22Rv1 (cell line): ENCODE measurements around the gene CCDC97.
"Not testable (repeated sequence)": the region's sequence is repeated elsewhere in the genome, so short reads cannot be mapped to it uniquely, and the experiment has no call there.

Experiments
- H3K27ac ChIP-seq: fragments of 450-650 bp; 2 replicates; pipeline ENCODE4 v1.5.1; 2017
- CTCF ChIP-seq: fragments of 450-650 bp; IDR thresholded peaks from 2 replicates; pipeline ENCODE4 v1.5.1; 2017; ENCODE audit warnings: mild to moderate bottlenecking
- ZFX ChIP-seq: fragments of 450-650 bp; IDR thresholded peaks from 2 replicates; pipeline ENCODE4 v1.6.1; 2017; ENCODE audit warnings: antibody characterized with exemption, borderline replicate concordance

CCDC97 gene

GRCh38 chr19:41288673-41289530 lies 21.1 kb upstream of the CCDC97 start:
- no peak overlapping the region for H3K27ac ChIP-seq
- no peak for TF ChIP-seq CTCF
- TF ChIP-seq ZFX: no peak

- H3K27ac ChIP-seq: not testable (repeated sequence)
Observed at GRCh38 chr19:41289814-41290213, 20.2 kb upstream of the CCDC97 start.

GRCh38 chr19:41294393-41294792 lies 15.6 kb upstream of the CCDC97 start:
- no peak overlapping the region for H3K27ac ChIP-seq
- no peak for TF ChIP-seq CTCF
- no peak for TF ChIP-seq ZFX

GRCh38 chr19:41295499-41295898 lies 14.5 kb upstream of the CCDC97 start:
- TF ChIP-seq ZFX: no peak
- TF ChIP-seq CTCF: no peak
- H3K27ac ChIP-seq: no peak overlapping the region

- no peak for TF ChIP-seq CTCF
- no peak for TF ChIP-seq ZFX
- no peak overlapping the region for H3K27ac ChIP-seq
Observed at GRCh38 chr19:41296433-41296871, 13.5 kb upstream of the CCDC97 start.

GRCh38 chr19:41297628-41298347 lies 12.2 kb upstream of the CCDC97 start:
- H3K27ac ChIP-seq: no peak overlapping the region
- no peak for TF ChIP-seq CTCF

- H3K27ac ChIP-seq: no peak overlapping the region
Observed at GRCh38 chr19:41298348-41298964, 11.5 kb upstream of the CCDC97 start.

More at GRCh38 chr19:41298348-41298964, 11.5 kb upstream of the CCDC97 start:
- no peak for TF ChIP-seq ZFX
- TF ChIP-seq CTCF: no peak
